Stimulated activated CD4-positive, alpha-beta T cell treated with anti-CD3 and anti-CD28 coated beads, TNF-alpha, amount 100 ng/mL, for 4 hours (primary cell): ENCODE results near the gene PYGB.
"Not testable (repeated sequence)": the region's sequence is repeated elsewhere in the genome, so short reads cannot be mapped to it uniquely, and the experiment has no call there.

Experiments used
- DNase-seq, 3 experiments: peaks; one replicate each; pipeline ENCODE4 v3.0.0-alpha.2; 2020; ENCODE audit warnings: low read depth in 3 of 3

The PYGB gene

GRCh38 chr20:25296094-25297093 is 48.5 kb downstream of the PYGB start:
- DNase-seq: no peak

GRCh38 chr20:25297141-25297905 is 49.4 kb downstream of the PYGB start:
- no peak for DNase-seq

GRCh38 chr20:25299806-25300205 is 51.9 kb downstream of the PYGB start:
- DNase-seq: no peak

GRCh38 chr20:25300496-25301170 is 52.7 kb downstream of the PYGB start:
- no peak for DNase-seq

GRCh38 chr20:25301357-25301920 is 53.6 kb downstream of the PYGB start:
- DNase-seq: no peak

- no peak for DNase-seq
Measured at GRCh38 chr20:25302596-25302995, 54.7 kb downstream of the PYGB start.

GRCh38 chr20:25303292-25304024 is 55.6 kb downstream of the PYGB start:
- no peak for DNase-seq

DNA sequence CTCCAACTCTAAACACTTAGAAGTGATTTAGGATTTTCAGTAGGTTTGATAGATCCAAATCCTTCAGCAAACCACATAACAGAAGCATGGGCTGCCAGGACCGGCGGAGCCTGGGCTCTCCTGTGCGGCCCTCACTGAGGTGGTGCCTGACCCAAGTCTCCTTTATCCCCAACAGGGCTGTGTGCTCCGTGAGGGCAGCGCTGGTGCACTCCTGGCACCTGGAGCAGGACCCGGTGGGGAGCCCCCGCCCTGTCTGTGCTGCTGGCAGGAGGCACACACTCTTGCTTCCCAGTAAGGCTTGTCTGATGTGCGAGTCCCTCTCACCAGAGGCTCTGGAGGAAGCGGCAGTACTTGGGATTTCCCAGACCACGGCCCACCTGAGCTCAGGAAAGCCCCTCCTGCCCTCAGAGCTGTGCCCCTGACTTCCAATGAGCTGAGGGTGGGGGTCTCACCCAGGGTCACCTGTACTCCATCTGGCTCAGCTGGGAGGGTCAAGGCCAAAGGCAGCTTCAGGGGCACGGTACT is 56.2 kb downstream of the PYGB start:
- no peak for DNase-seq

DNA sequence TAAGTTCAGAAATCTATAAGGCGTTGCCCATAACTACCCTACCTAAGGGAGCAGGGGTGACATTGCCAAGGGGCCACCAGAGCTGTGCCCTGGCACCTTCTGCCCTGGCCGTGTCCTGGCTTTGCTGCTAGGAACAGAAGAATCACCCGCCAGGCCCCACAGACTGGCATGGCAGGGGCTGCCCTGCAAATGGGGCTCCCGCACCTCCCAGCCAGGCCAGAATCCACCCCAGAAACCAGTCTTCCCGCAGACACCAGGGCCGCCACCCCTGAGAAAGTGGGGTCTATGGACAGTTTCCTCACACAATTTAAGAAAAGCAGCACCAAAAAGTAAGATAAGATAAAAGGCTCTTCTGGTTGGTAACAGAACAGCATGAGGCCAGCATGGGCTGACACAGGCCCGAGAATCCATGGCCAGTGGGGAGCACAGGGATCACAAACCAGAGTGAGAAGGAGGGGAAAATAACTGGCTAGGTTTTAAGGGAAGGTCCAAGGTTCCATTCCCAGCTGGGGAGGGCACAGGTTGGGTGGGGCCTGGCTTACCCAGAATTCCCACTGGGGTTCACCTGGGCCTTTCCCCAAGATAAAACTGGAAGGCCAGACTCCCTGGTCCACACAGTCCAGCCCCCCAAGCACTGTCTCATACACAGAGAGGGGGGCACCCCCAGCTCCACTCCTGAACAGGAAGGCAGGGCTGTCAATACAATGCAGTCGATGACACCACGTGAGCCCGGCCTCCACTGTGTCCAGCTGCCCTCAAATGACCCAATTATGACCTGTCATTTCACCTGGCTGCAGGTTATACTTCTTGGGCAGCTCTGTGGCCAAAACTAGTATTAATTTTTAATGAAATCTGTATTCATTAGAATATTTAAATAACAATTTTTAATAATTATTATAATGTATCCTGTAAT is 59.4 kb downstream of the PYGB start:
- DNase-seq: no peak

- no peak for DNase-seq
Measured at GRCh38 chr20:25308083-25308491, 60.2 kb downstream of the PYGB start.

DNA sequence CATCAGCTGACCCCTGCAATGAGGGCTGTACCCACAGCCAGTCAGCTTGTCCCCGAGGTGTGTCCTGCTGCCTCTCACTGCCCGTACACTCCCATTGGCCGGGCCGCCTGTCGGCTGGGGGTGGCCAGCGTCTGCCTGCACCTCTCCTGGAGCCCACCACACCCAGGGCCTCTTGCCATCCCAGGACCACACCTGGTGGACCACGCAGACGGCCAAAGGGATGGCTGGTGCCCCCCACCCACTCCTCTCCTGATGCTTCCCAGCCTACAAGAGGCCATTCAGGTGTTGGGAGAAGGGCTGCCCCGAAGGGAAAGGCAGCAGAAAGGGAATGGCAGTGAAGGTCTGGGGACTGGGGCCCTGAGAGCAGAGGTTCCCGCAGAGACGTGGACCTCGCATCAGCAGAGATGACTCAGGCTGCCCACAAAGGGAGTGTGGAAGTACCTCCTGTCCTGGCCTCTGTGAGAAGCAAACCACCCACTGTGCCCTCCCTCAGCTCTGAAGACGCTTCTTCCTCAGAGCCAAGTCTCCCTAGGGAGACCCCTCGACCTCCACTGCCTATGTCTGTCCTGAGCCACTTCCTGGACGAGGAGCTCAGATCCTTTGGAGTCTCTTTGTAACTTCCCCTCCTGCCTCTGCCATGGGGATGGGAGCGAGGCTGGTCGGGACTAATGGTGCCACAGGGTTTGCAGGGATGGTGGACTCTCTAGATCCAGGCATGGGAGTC is 60.9 kb downstream of the PYGB start:
- no peak for DNase-seq

DNA sequence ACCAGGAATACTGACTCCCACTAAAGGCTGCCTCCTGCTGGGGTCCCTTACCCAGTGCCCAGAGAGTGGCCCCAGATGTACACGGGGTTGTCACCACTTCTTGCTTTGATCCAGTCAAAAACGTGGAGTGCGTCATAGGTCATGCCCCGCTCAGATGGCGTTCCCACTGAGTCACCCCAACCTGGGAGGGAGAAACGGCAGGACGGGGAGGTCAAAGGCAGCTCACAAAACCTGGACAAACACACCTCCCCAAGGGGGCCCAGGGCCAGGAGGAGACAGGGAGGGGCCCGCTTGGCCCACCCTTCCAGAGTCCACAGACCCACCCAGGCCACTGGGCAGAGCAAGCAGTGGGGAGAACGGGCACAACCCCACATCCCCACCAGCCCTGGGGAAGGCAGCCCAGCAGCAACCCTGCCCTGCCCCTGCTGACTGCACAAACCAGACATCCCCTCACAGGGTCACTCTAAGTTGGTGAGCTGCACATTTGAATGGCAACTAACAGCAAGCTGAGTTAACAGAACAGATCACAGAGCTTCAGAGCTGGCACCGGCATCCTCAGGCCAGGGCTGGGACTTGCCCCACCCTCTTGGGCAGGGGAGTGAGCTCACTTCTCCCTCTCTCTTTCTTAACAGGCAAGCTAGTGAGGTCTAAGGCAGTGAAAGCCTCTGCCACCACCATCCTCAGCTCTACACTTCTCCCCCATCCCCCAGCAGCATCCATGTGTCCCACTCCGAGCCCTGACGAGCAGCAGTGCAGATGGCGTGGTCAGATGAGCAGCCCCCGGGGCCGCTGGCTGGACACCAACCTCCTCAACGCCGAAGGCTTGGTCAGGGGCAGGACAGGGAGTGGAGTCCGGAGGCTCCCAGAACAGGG is 61.7 kb downstream of the PYGB start:
- DNase-seq: no peak

- DNase-seq: peak; percentile 12 to 29 (median 13)
Measured at GRCh38 chr20:25310268-25310920, 62.5 kb downstream of the PYGB start.

GRCh38 chr20:25310921-25311728 is 63.2 kb downstream of the PYGB start:
- no peak for DNase-seq

DNA sequence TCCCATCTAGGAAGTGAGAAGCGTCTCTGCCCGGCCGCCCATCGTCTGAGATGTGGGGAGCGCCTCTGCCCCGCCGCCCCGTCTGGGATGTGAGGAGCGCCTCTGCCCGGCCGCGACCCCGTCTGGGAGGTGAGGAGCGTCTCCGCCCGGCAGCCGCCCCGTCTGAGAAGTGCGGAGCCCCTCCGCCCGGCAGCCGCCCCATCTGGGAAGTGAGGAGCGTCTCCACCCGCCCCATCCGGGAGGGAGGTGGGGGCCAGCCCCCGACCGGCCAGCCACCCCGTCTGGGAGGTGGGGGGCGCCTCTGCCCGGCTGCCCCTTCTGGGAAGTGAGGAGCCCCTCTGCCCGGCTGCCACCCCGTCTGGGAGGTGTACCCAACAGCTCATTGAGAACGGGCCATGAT is 64.8 kb downstream of the PYGB start:
- not testable (repeated sequence) for DNase-seq

DNA sequence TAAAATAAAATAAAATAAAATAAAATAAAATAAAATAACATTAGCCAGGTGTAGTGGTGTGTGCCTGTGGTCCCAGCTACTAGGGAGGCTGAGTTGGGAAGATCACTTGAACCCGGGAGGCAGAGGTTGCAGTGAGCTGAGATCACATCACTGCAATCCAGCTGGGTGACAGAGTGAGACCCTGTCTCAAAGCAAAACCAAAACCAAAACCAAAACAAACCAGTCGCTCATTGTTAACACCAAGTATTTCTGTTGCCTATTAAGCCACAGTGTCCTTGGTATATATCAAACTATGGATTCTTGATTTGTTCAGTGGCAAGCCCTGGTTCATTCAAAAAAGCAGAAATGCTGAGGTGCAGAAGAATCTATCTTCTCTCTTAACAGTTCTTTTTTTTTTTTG is 65.7 kb downstream of the PYGB start:
- DNase-seq: no peak
